NAMALWA (cell line): ENCODE results near the gene LRP8.

Experiments
- DNase-seq: peaks from one replicate; pipeline ENCODE4 v3.0.0-alpha.2; 2015; ENCODE audit warnings: low spot score

LRP8 gene

GRCh38 chr1:53328009-53328461 lies at the start of gene LRP8:
Gene LRP8 (minus strand): TSS chr1:53328070. CDS start chr1:53327912, 158 bp downstream.
- peak; percentile 69 for DNase-seq

- no peak for DNase-seq
Measured at GRCh38 chr1:53377438-53377841, 49.6 kb upstream of the LRP8 start.

- no peak for DNase-seq
Measured at GRCh38 chr1:53376742-53377437, 49.0 kb upstream of the LRP8 start.

- no peak for DNase-seq
Measured at GRCh38 chr1:53376041-53376461, 48.2 kb upstream of the LRP8 start.

GRCh38 chr1:53375440-53375839 lies 47.6 kb upstream of the LRP8 start:
- DNase-seq: no peak

GRCh38 chr1:53373246-53373645 lies 45.4 kb upstream of the LRP8 start:
- no peak for DNase-seq

GRCh38 chr1:53372501-53372951 lies 44.7 kb upstream of the LRP8 start:
- no peak for DNase-seq

- no peak for DNase-seq
Measured at GRCh38 chr1:53371851-53372250, 44.0 kb upstream of the LRP8 start.

- DNase-seq: no peak
Measured at GRCh38 chr1:53371121-53371666, 43.3 kb upstream of the LRP8 start.

GRCh38 chr1:53370369-53370961 lies 42.6 kb upstream of the LRP8 start:
- no peak for DNase-seq

GRCh38 chr1:53369761-53370160 lies 41.9 kb upstream of the LRP8 start:
- DNase-seq: no peak

- no peak for DNase-seq
Measured at GRCh38 chr1:53369034-53369750, 41.3 kb upstream of the LRP8 start.

- DNase-seq: no peak
Measured at GRCh38 chr1:53368314-53369033, 40.6 kb upstream of the LRP8 start.

GRCh38 chr1:53367503-53368313 lies 39.8 kb upstream of the LRP8 start:
- peak; percentile 88 for DNase-seq

- DNase-seq: no peak
Measured at GRCh38 chr1:53366901-53367502, 39.1 kb upstream of the LRP8 start.

- DNase-seq: no peak
Measured at GRCh38 chr1:53365437-53366063, 37.7 kb upstream of the LRP8 start.

- DNase-seq: no peak
Measured at GRCh38 chr1:53362851-53363642, 35.2 kb upstream of the LRP8 start.

GRCh38 chr1:53362270-53362669 lies 34.4 kb upstream of the LRP8 start:
- DNase-seq: no peak

GRCh38 chr1:53361541-53361961 lies 33.7 kb upstream of the LRP8 start:
- no peak for DNase-seq

- DNase-seq: no peak
Measured at GRCh38 chr1:53359934-53360276, 32.0 kb upstream of the LRP8 start.
